SH-SY5Y (cell line): ENCODE measurements around the gene SERPINE2.

Source experiments
- GATA2 ChIP-seq: IDR thresholded peaks from 2 replicates; pipeline ENCODE4 v1.6.1; 2011; ENCODE audit warnings: mild to moderate bottlenecking, low read depth, low read length
- GATA3 ChIP-seq: IDR thresholded peaks from 2 replicates; pipeline ENCODE4 v1.6.1; 2011; ENCODE audit warnings: low read depth, mild to moderate bottlenecking, low read length, moderate library complexity

DNA sequence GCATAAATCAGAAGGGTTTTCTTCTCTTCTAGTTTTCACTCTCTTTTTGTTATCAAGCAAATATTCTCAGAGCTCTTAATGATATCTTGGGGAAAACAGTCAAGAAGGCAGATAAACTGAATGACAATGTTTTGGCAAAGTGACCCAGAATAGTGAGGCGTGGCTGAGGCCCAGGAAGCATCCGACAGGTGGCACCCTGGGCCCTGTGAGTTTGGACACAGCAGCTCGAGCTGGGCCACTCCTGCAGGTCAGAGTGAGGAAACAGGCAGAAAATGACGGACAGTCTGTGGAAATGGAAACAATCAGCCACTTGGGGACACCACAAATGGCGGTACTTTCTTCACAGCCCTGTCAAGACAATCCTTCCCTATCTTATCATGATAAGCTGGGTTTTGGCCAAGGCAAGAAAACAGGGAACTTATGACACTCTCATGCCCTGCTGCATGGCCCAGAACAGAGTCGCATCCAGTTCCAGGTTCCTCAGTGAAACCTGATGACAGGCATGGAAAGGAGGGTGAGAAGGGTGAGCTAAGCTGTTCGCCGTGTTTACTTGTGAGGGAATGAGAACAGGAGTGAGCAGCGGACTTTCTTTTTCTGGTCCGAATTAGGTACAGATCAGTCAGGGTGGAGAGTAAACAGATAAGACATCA is 49.8 kb downstream of the SERPINE2 start:
- TF ChIP-seq GATA2 (no peak), GATA3 (no peak)
